HG03060 (cell line): ENCODE data around the gene CBX7.
"Not testable (repeated sequence)": the region's sequence is repeated elsewhere in the genome, so short reads cannot be mapped to it uniquely, and the experiment has no call there.

Experiments used
- ATAC-seq: cut with Tn5 transposase; IDR thresholded peaks from one replicate; pipeline ENCODE4 v1.9.1; 2021; ENCODE audit warnings: low read depth, moderate number of reproducible peaks; ENCODE audit not compliant: unreplicated experiment

CBX7 gene

GRCh38 chr22:39174498-39175352, 22.2 kb upstream of the CBX7 start:
- ATAC-seq: no peak

GRCh38 chr22:39173787-39174497, 21.5 kb upstream of the CBX7 start:
- ATAC-seq: no peak

- ATAC-seq: no peak
These were observed 20.7 kb upstream of the CBX7 start for GRCh38 chr22:39173050-39173706.

GRCh38 chr22:39172265-39173049, 20.0 kb upstream of the CBX7 start:
- ATAC-seq: not testable (repeated sequence)

- ATAC-seq: no peak
These were observed 19.3 kb upstream of the CBX7 start for GRCh38 chr22:39171623-39172264.

GRCh38 chr22:39170825-39171622, 18.5 kb upstream of the CBX7 start:
- ATAC-seq: no peak

- ATAC-seq: no peak
These were observed 17.5 kb upstream of the CBX7 start for GRCh38 chr22:39169797-39170466.

GRCh38 chr22:39166547-39166946, 14.1 kb upstream of the CBX7 start:
- no peak for ATAC-seq

GRCh38 chr22:39156093-39156492, 3.6 kb upstream of the CBX7 start:
- ATAC-seq: not testable (repeated sequence)

GRCh38 chr22:39155421-39155820, 2.9 kb upstream of the CBX7 start:
- no peak for ATAC-seq

GRCh38 chr22:39153220-39153717, 789 bp upstream of the CBX7 start:
- ATAC-seq: no peak

- no peak for ATAC-seq
These were observed 413 bp downstream of the CBX7 start for GRCh38 chr22:39152024-39152510.

- no peak for ATAC-seq
These were observed 1.0 kb downstream of the CBX7 start for GRCh38 chr22:39151329-39151975.

- ATAC-seq: no peak
These were observed 1.6 kb downstream of the CBX7 start for GRCh38 chr22:39150848-39151215.

GRCh38 chr22:39149915-39150847, 2.3 kb downstream of the CBX7 start:
- ATAC-seq: no peak

- no peak for ATAC-seq
These were observed 3.5 kb downstream of the CBX7 start for GRCh38 chr22:39148727-39149535.
